ES-I3 (cell line): ENCODE data around the gene TMEM38A.
"Not testable (repeated sequence)": the region's sequence is repeated elsewhere in the genome, so short reads cannot be mapped to it uniquely, and the experiment has no call there.

Experiments
- H3K36me3 ChIP-seq: 2 replicates; pipeline ENCODE4 v1.6.1; 2013; ENCODE audit warnings: mild to moderate bottlenecking, low read length, control low read depth, moderate library complexity; ENCODE audit not compliant: insufficient read depth
- H3K4me1 ChIP-seq: 2 replicates; pipeline ENCODE4 v1.6.1; 2013; ENCODE audit warnings: mild to moderate bottlenecking, control low read depth, low read length; ENCODE audit not compliant: insufficient read depth
- H3K9ac ChIP-seq: 2 replicates; pipeline ENCODE4 v1.6.1; 2013; ENCODE audit warnings: low read depth, mild to moderate bottlenecking, low read length, moderate library complexity
- H3K9me3 ChIP-seq: 2 replicates; pipeline ENCODE4 v1.6.1; 2013; ENCODE audit warnings: mild to moderate bottlenecking, low read length, moderate library complexity; ENCODE audit not compliant: control insufficient read depth, insufficient read depth

Gene TMEM38A

GRCh38 chr19:16722591-16722990 is 61.7 kb downstream of the TMEM38A start:
- Histone ChIP-seq H3K9ac (no peak overlapping the region), H3K4me1 (no peaks in the 10 kb centered on the region), H3K9me3 (no peaks in the 10 kb centered on the region), H3K36me3 (no peaks in the 10 kb centered on the region)

GRCh38 chr19:16726916-16727315 is 66.0 kb downstream of the TMEM38A start:
- no peaks in the 10 kb centered on the region for H3K4me1 ChIP-seq
- no peaks in the 10 kb centered on the region for H3K9me3 ChIP-seq
- no peak overlapping the region for H3K9ac ChIP-seq
- no peaks in the 10 kb centered on the region for H3K36me3 ChIP-seq

GRCh38 chr19:16735650-16736266 is 74.8 kb downstream of the TMEM38A start:
- not testable (repeated sequence) for H3K9ac ChIP-seq, H3K4me1 ChIP-seq, H3K9me3 ChIP-seq, H3K36me3 ChIP-seq

- H3K36me3 ChIP-seq, result no peaks in the 10 kb centered on the region
- H3K4me1 ChIP-seq, result peaks cover 5% of the 10 kb centered on the region; the same call in 1 of the 2 replicates
- H3K9ac ChIP-seq, result no peak overlapping the region
- no peaks in the 10 kb centered on the region for H3K9me3 ChIP-seq
These were observed 75.8 kb downstream of the TMEM38A start for GRCh38 chr19:16736709-16737108.

GRCh38 chr19:16737911-16738310 is 77.0 kb downstream of the TMEM38A start:
- Histone ChIP-seq H3K9me3 (no peaks in the 10 kb centered on the region), H3K9ac (no peak overlapping the region)

GRCh38 chr19:16739546-16739945 is 78.6 kb downstream of the TMEM38A start:
- no peaks in the 10 kb centered on the region for H3K4me1 ChIP-seq
- H3K36me3 ChIP-seq, result no peaks in the 10 kb centered on the region
- H3K9ac ChIP-seq, result no peak overlapping the region
- no peaks in the 10 kb centered on the region for H3K9me3 ChIP-seq

More at GRCh38 chr19:16737911-16738310, 77.0 kb downstream of the TMEM38A start:
- peaks cover 5% of the 10 kb centered on the region; the same call in 1 of the 2 replicates for H3K4me1 ChIP-seq
- no peaks in the 10 kb centered on the region for H3K36me3 ChIP-seq
